Keratinocyte (primary cell): ENCODE measurements around the gene DHCR7. TPM values are rescaled to one million over a fixed set of nuclear protein-coding genes. Genes with fewer than 3 reads are reported as not detected.

ENCODE experiments used
- DNase-seq: peaks from one replicate; pipeline ENCODE4 v3.0.0-alpha.2; 2011; ENCODE audit warnings: low read depth, missing footprints, low spot score
- FAIRE-seq: peaks from 2 replicates; lab custom pipeline; 2011; peaks lifted over from hg19 to GRCh38; lab: Jason Lieb, UNC
- H2AFZ ChIP-seq: 2 replicates; pipeline ENCODE4 v1.6.0; 2012; ENCODE audit warnings: low read length, control low read depth, inconsistent platforms; ENCODE audit not compliant: control insufficient read depth
- H3K27ac ChIP-seq: 2 replicates; pipeline ENCODE4 v1.5.1; 2011; ENCODE audit warnings: low read length; ENCODE audit not compliant: control insufficient read depth, insufficient read depth
- H3K27me3 ChIP-seq: 3 replicates; pipeline ENCODE4 v1.6.0; 2011; ENCODE audit warnings: low read length; ENCODE audit not compliant: control insufficient read depth, insufficient read depth; ENCODE audit errors: extremely low read depth
- H3K36me3 ChIP-seq, 2 experiments: 2 replicates in 1 of 2; 3 replicates in 1 of 2; pipeline ENCODE4 v1.5.1; 2011; ENCODE audit warnings: low read length in 2 of 2, mild to moderate bottlenecking in 1 of 2; ENCODE audit not compliant: control insufficient read depth in 2 of 2, insufficient read depth in 2 of 2; ENCODE audit errors: extremely low read depth in 1 of 2
- H3K4me1 ChIP-seq: 3 replicates; pipeline ENCODE4 v1.5.1; 2011; ENCODE audit warnings: low read length; ENCODE audit not compliant: control insufficient read depth, insufficient read depth; ENCODE audit errors: extremely low read depth
- H3K4me2 ChIP-seq: 3 replicates; pipeline ENCODE4 v1.6.0; 2011; ENCODE audit warnings: low read depth, low read length; ENCODE audit not compliant: control insufficient read depth, insufficient read depth; ENCODE audit errors: extremely low read depth
- H3K4me3 ChIP-seq, 3 experiments: fragments of 200-600 bp in 1 of 3; sonication (generic) in 1 of 3; 2 replicates in 2 of 3; 3 replicates in 1 of 3; pipeline ENCODE4 v1.5.1; 2011 to 2016; ENCODE audit warnings: low read length in 3 of 3, mild to moderate bottlenecking in 3 of 3, control low read depth in 2 of 3, inconsistent platforms in 1 of 3, low read depth in 1 of 3, mixed read lengths in 1 of 3, mixed run types in 1 of 3, moderate library complexity in 1 of 3; ENCODE audit not compliant: control insufficient read depth in 2 of 3, insufficient read depth in 2 of 3; ENCODE audit errors: extremely low read depth in 1 of 3
- H3K79me2 ChIP-seq: 2 replicates; pipeline ENCODE4 v1.6.0; 2012; ENCODE audit warnings: low read length; ENCODE audit not compliant: control insufficient read depth, insufficient read depth
- H3K9ac ChIP-seq: 3 replicates; pipeline ENCODE4 v1.6.0; 2011; ENCODE audit warnings: low read length; ENCODE audit not compliant: control insufficient read depth, insufficient read depth; ENCODE audit errors: extremely low read depth
- H3K9me1 ChIP-seq: 3 replicates; pipeline ENCODE4 v1.6.0; 2011; ENCODE audit warnings: low read length; ENCODE audit not compliant: control insufficient read depth, insufficient read depth; ENCODE audit errors: extremely low read depth
- H3K9me3 ChIP-seq: 2 replicates; pipeline ENCODE4 v1.5.1; 2012; ENCODE audit warnings: low read depth, low read length; ENCODE audit not compliant: control insufficient read depth
- H4K20me1 ChIP-seq: 3 replicates; pipeline ENCODE4 v1.6.0; 2011; ENCODE audit warnings: low read length; ENCODE audit not compliant: control insufficient read depth, insufficient read depth; ENCODE audit errors: extremely low read depth
- CTCF ChIP-seq, 3 experiments: IDR thresholded peaks in 1 of 3; conservative IDR thresholded peaks in 1 of 3; optimal IDR thresholded peaks in 1 of 3; 2 replicates in 2 of 3; 3 replicates in 1 of 3; pipeline versions ENCODE3 to v1.5.1; 2011; ENCODE audit warnings: low read length in 3 of 3, mild to moderate bottlenecking in 3 of 3, moderate library complexity in 2 of 3, control low read depth in 1 of 3, inconsistent platforms in 1 of 3; ENCODE audit not compliant: insufficient read depth in 2 of 3; ENCODE audit errors: extremely low read depth in 1 of 3
- EZH2 ChIP-seq: IDR thresholded peaks from one replicate; pipeline ENCODE4 v1.6.1; 2012; ENCODE audit warnings: inconsistent platforms, mild to moderate bottlenecking, low read length, moderate library complexity
- dilution Hi-C: fragments of 300-500 bp; cut with MboI; formaldehyde crosslinking; loops from one replicate; pipeline ENCODE4 v1.7.0; 2020; ENCODE audit warnings: low sequenced_read_pairs; ENCODE audit not compliant: extremely low pct_ligation_motif_present
- polyA plus RNA-seq, 5 experiments: library from polyadenylated mRNA; depleted of rRNA in 3 of 5; stranded (reverse) in 3 of 5; stranded (forward) in 1 of 5; unstranded in 1 of 5; fragments of >200 nt; gene quantifications; 1 replicate in 1 of 5; 2 replicates in 3 of 5; 3 replicates in 1 of 5; pipeline versions ENCODE4 v1.2.1 to v1.2.3, GENCODE V29; 2011 to 2012; ENCODE audit warnings: missing spikeins in 2 of 5, low read depth in 1 of 5, low replicate concordance in 1 of 5

The DHCR7 gene
- polyA plus RNA-seq, 1 donor (not counting 4 experiments of a cell fraction or from before 2014, with no cell fraction given) = 143 TPM

DNA sequence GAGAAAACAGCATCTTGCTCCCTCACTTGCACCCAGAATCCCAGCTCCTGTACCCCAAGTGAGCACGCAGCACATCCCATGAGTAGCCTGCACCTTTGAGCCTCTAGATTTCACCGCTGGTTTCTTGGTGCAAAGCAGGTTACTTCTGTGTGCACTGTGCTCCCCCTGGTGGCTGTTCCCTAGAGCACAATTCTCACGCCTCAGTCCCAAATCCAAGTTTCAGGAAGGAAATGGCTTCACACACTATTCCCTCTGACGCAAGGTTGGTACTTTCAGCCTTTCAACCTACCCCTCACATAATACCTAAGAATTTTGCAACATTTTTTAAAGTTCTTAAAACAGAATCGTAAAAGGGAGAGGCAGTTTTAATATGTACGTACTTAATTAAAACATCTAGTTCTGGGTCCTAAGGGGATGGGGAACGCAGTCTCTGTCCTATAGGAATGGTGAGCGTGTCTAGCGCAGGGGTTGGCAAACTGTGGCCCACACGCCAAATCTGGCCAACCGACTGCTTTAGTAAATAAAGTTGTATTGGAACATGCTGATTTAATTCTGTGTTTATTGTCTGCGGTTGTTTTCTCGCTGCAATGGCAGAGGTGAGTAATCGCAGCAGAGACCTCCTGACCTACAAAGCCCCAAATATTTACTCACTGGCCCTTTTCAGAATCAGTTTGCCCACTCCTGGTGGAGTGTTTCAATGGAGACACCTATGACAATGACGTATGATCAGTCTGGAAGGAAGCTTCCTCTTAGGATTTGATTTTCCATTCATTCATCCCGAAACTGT lies 27.5 kb downstream of the DHCR7 start:
- Histone ChIP-seq H3K79me2 (no peaks in the 10 kb centered on the region), H3K9me1 (peaks cover 3% of the 10 kb centered on the region), H4K20me1 (peaks cover 2% of the 10 kb centered on the region), H3K4me3 (no peak overlapping the region), H3K4me2 (no peak overlapping the region), H3K27me3 (peaks cover 5% of the 10 kb centered on the region), H3K9me3 (no peaks in the 10 kb centered on the region), H3K27ac (no peak overlapping the region), H2AFZ (no peak overlapping the region), H3K4me1 (peaks cover 4% of the 10 kb centered on the region), H3K9ac (no peak overlapping the region), H3K36me3 (no peaks in the 10 kb centered on the region)
- dilution Hi-C loops = no loop called here
- FAIRE-seq = peak; percentile 51
- DNase-seq = no peak
- no peak for TF ChIP-seq EZH2
- TF ChIP-seq CTCF (optimal IDR thresholded peaks at IDR 0.05 in 1 of 3, IDR thresholded peaks at IDR 0.05 in 1 of 3, conservative IDR thresholded peaks at IDR 0.05 in 1 of 3; ENCODE audit: extremely low read depth in 1 of 3, insufficient read depth in 2 of 3, low read length in 3 of 3) = peak; percentile 80 to 87 (median 82)

DNA sequence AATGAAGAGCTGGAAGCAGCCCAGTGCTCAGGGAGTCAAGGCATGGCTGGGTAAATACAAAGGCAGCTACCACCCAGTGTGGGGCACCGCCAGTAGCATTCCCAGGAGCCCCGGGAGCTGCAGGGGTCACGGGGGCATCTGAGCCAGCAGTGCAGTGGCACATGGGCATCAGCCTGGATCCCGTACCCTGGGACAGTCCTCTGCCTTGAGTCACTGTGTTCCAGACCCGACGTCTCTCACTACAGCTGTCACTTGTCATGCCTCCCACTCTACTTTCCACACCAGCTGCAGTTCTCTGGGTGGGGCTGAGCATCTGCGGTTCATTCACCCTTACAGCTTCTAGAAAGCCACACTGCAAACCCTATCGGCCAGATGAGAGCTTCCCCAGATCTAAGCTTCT lies 29.6 kb downstream of the DHCR7 start:
- Histone ChIP-seq H4K20me1 (no peaks in the 10 kb centered on the region), H3K9me1 (no peaks in the 10 kb centered on the region), H3K27me3 (peaks cover 3% of the 10 kb centered on the region), H3K4me2 (no peak overlapping the region), H2AFZ (no peak overlapping the region), H3K9ac (no peak overlapping the region), H3K4me3 (no peak overlapping the region), H3K79me2 (no peaks in the 10 kb centered on the region), H3K27ac (no peak overlapping the region), H3K9me3 (no peaks in the 10 kb centered on the region), H3K4me1 (no peaks in the 10 kb centered on the region), H3K36me3 (no peaks in the 10 kb centered on the region)
- DNase-seq (no peak), FAIRE-seq (no peak)
- dilution Hi-C loops = no loop called here
- TF ChIP-seq CTCF (optimal IDR thresholded peaks at IDR 0.05 in 1 of 3, IDR thresholded peaks at IDR 0.05 in 1 of 3, conservative IDR thresholded peaks at IDR 0.05 in 1 of 3; ENCODE audit: extremely low read depth in 1 of 3, insufficient read depth in 2 of 3, low read length in 3 of 3) = no peak
- no peak for TF ChIP-seq EZH2
